A549 (cell line): ENCODE data around the gene ARHGAP25. TPM values are rescaled to one million over a fixed set of nuclear protein-coding genes. Genes with fewer than 3 reads are reported as not detected.

ENCODE experiments used
- ATAC-seq, 2 experiments: fragments of 200-7000 bp in 1 of 2; fragments of >200 bp in 1 of 2; cut with Nextera tagmentation in 1 of 2; cut with Tn5 transposase in 1 of 2; 3 replicates each; pipeline versions ENCODE4 v1.8.0 to v1.9.1; 2018 to 2020; ENCODE audit warnings: mild to moderate bottlenecking in 1 of 2, moderate library complexity in 1 of 2
- CTCF ChIA-PET: fragments of 300-600 bp; sonication (Branson Sonifier 250); formaldehyde crosslinking; extraction: SDS; loops from one replicate; lab custom pipeline; 2021; ENCODE audit warnings: antibody characterized with exemption, inconsistent platforms; lab: Yijun Ruan, JAX
- POLR2A ChIA-PET: fragments of 350-600 bp; formaldehyde crosslinking; extraction: SDS; loops from one replicate; lab custom pipeline; 2021; ENCODE audit warnings: antibody characterized with exemption, inconsistent platforms; lab: Yijun Ruan, JAX
- DNase-seq, 2 experiments: peaks; one replicate each; pipeline versions ENCODE4 v3.0.0 to v3.0.0-alpha.2; 2011 to 2016; ENCODE audit warnings: low read depth in 1 of 2, low spot score in 1 of 2
- FAIRE-seq: peaks from 2 replicates; lab custom pipeline; 2011; peaks lifted over from hg19 to GRCh38; lab: Jason Lieb, UNC
- H3K27ac ChIP-seq, 2 experiments: fragments of >200 bp; sonication (Bioruptor Twin); formaldehyde crosslinking; 3 replicates each; pipeline ENCODE4 v1.5.1; 2016 to 2017
- H3K4me1 ChIP-seq: fragments of >200 bp; sonication (Bioruptor Twin); formaldehyde crosslinking; 3 replicates; pipeline ENCODE4 v1.6.1; 2016
- H3K4me2 ChIP-seq: fragments of >200 bp; sonication (Bioruptor Twin); formaldehyde crosslinking; 3 replicates; pipeline ENCODE4 v1.6.1; 2016
- H3K4me3 ChIP-seq: fragments of >200 bp; sonication (Bioruptor Twin); formaldehyde crosslinking; 3 replicates; pipeline ENCODE4 v1.5.1; 2016
- H3K9me3 ChIP-seq: fragments of >200 bp; sonication (Bioruptor Twin); formaldehyde crosslinking; 3 replicates; pipeline ENCODE4 v1.6.1; 2016
- BHLHE40 ChIP-seq: IDR thresholded peaks from 2 replicates; pipeline ENCODE4 v1.6.1; 2012; ENCODE audit warnings: low read depth, low read length, inconsistent platforms
- CBX2 ChIP-seq: fragments of 200-600 bp; sonication (generic); IDR thresholded peaks from 2 replicates; pipeline ENCODE4 v1.6.1; 2016; ENCODE audit warnings: low read depth, mild to moderate bottlenecking, borderline replicate concordance
- CEBPB ChIP-seq, 2 experiments: fragments of >200 bp in 1 of 2; sonication (Bioruptor Twin) in 1 of 2; formaldehyde crosslinking in 1 of 2; IDR thresholded peaks; 2 replicates each; pipeline ENCODE4 v1.6.1; 2012 to 2016
- EHF ChIP-seq: fragments of 250-450 bp; sonication (Bioruptor Pico); IDR thresholded peaks from 2 replicates; pipeline ENCODE4 v1.5.0; 2020; ENCODE audit warnings: mild to moderate bottlenecking
- EHMT2 ChIP-seq: fragments of 200-600 bp; sonication (generic); IDR thresholded peaks from 2 replicates; pipeline ENCODE4 v1.6.1; 2016; ENCODE audit warnings: antibody characterized with exemption, low read depth, mild to moderate bottlenecking, moderate library complexity
- ELK1 ChIP-seq: fragments of 150-350 bp; IDR thresholded peaks from 2 replicates; pipeline ENCODE4 v1.6.1; 2014; ENCODE audit warnings: low read depth, mild to moderate bottlenecking, low read length
- FOSB ChIP-seq: fragments of 250-450 bp; sonication (Bioruptor Pico); IDR thresholded peaks from 2 replicates; pipeline ENCODE4 v1.5.0; 2020; ENCODE audit warnings: mild to moderate bottlenecking, moderate library complexity
- FOXS1 ChIP-seq: fragments of 250-450 bp; sonication (Bioruptor Pico); IDR thresholded peaks from 2 replicates; pipeline ENCODE4 v1.5.0; 2020; ENCODE audit warnings: mild to moderate bottlenecking, moderate library complexity
- GATA3 ChIP-seq: IDR thresholded peaks from 2 replicates; pipeline ENCODE4 v1.6.1; 2012; ENCODE audit warnings: borderline replicate concordance
- HDAC2 ChIP-seq: fragments of 200-600 bp; sonication (generic); IDR thresholded peaks from 2 replicates; pipeline ENCODE4 v1.6.1; 2016
- HOXA7 ChIP-seq: fragments of 250-450 bp; sonication (Bioruptor Pico); IDR thresholded peaks from 2 replicates; pipeline ENCODE4 v1.5.0; 2020; ENCODE audit warnings: mild to moderate bottlenecking, moderate library complexity
- HOXB13 ChIP-seq: fragments of 250-450 bp; sonication (Bioruptor Pico); IDR thresholded peaks from 2 replicates; pipeline ENCODE4 v1.5.0; 2020; ENCODE audit warnings: low read depth, mild to moderate bottlenecking, moderate library complexity
- MYC ChIP-seq: IDR thresholded peaks from 2 replicates; pipeline ENCODE4 v1.6.1; 2012; ENCODE audit warnings: mild to moderate bottlenecking, inconsistent platforms, low read length, improper control_type of control experiment, borderline replicate concordance
- PHF8 ChIP-seq: fragments of 200-600 bp; sonication (generic); IDR thresholded peaks from 2 replicates; pipeline ENCODE4 v1.6.1; 2016; ENCODE audit warnings: low read depth, mild to moderate bottlenecking, antibody characterized with exemption, moderate library complexity, borderline replicate concordance
- RAD21 ChIP-seq, 2 experiments: fragments of >200 bp in 1 of 2; sonication (Bioruptor Twin) in 1 of 2; formaldehyde crosslinking in 1 of 2; IDR thresholded peaks in 1 of 2; conservative IDR thresholded peaks in 1 of 2; 2 replicates in 1 of 2; 3 replicates in 1 of 2; pipeline ENCODE4 v1.6.1; 2012 to 2018; ENCODE audit warnings: inconsistent platforms in 1 of 2
- RCOR1 ChIP-seq: fragments of 150-350 bp; IDR thresholded peaks from 2 replicates; pipeline ENCODE4 v1.6.1; 2014; ENCODE audit warnings: antibody characterized with exemption, low read length, low read depth
- RNF2 ChIP-seq: fragments of 200-600 bp; sonication (generic); IDR thresholded peaks from 2 replicates; pipeline ENCODE4 v1.6.1; 2016; ENCODE audit warnings: low read depth, mild to moderate bottlenecking, antibody characterized with exemption, moderate library complexity, borderline replicate concordance
- SMC3 ChIP-seq: fragments of >200 bp; sonication (Bioruptor Twin); formaldehyde crosslinking; IDR thresholded peaks from 3 replicates; pipeline ENCODE4 v1.6.1; 2018; ENCODE audit warnings: inconsistent platforms
- SREBF2 ChIP-seq: fragments of 450-650 bp; IDR thresholded peaks from 2 replicates; pipeline ENCODE4 v1.6.1; 2014; ENCODE audit warnings: mild to moderate bottlenecking, moderate library complexity
- TP53 ChIP-seq: fragments of 250-450 bp; sonication (Bioruptor Pico); IDR thresholded peaks from 2 replicates; pipeline ENCODE4 v1.5.0; 2021; ENCODE audit warnings: mild to moderate bottlenecking, moderate library complexity
- USF2 ChIP-seq: fragments of 450-650 bp; IDR thresholded peaks from 2 replicates; pipeline ENCODE4 v1.6.1; 2014; ENCODE audit warnings: antibody characterized with exemption
- ZNF302 ChIP-seq: fragments of 250-450 bp; sonication (Bioruptor Pico); IDR thresholded peaks from 2 replicates; pipeline ENCODE4 v1.9.0; 2021; ENCODE audit warnings: inconsistent platforms, mild to moderate bottlenecking, moderate library complexity
- WGBS: methylation state at CpG from one replicate; pipeline ENCODE4 v1.1.6; 2017; ENCODE audit errors: missing lambda C conversion rate; 5-methylcytosine and 5-hydroxymethylcytosine counted together
- polyA plus RNA-seq, 4 experiments: library from polyadenylated mRNA; depleted of rRNA in 3 of 4; stranded (reverse); fragments of >200 nt; fragmentation: RNase III in 1 of 4; extraction: RNeasy Plus Mini Kit Qiagen cat#74134 plus additional on column Dnase treatment in 1 of 4; gene quantifications; 2 replicates in 3 of 4; 3 replicates in 1 of 4; pipeline ENCODE4 v1.2.3, GENCODE V29; 2011 to 2017

The ARHGAP25 gene
- polyA plus RNA-seq, 2 of the 4 experiments (the other 2 are of a cell fraction) = 0.50 to 2.4 TPM

- no peaks in the 10 kb centered on the region for H3K9me3 ChIP-seq
- POLR2A ChIA-PET = no interaction called here
Observed at GRCh38 chr2:68855550-68855949, 120.9 kb downstream of the ARHGAP25 start.

GRCh38 chr2:68857202-68857845, 122.7 kb downstream of the ARHGAP25 start:
- ATAC-seq = no peak
- DNase-seq = no peak
- Histone ChIP-seq H3K9me3 (no peaks in the 10 kb centered on the region), H3K4me1 (no peaks in the 10 kb centered on the region), H3K4me2 (no peak overlapping the region)
- WGBS = 41% methylated on average over 3 of the region's 3 CpGs
- FAIRE-seq = no peak
- CTCF ChIA-PET = interaction anchor here (0.9 to 1.7 kb wide), 4 partner anchors 10 to 109 kb away, joined by 3 to 6 read pairs (median 3); no protein-coding TSS in a partner anchor
- TF ChIP-seq PHF8 (no peak), RAD21 (conservative IDR thresholded peaks at IDR 0.05 in 1 of 2, IDR thresholded peaks at IDR 0.05 in 1 of 2) (no peak), GATA3 (no peak)
- TF ChIP-seq, all 56 proteins: peak for 0
- POLR2A ChIA-PET = no interaction called here
- Histone ChIP-seq H3K4me3 (no peak overlapping the region), H3K27ac (no peak overlapping the region)

More at GRCh38 chr2:68855550-68855949, 120.9 kb downstream of the ARHGAP25 start:
- DNase-seq (no peak), FAIRE-seq (no peak), ATAC-seq (no peak)
- CTCF ChIA-PET = interaction anchor here (1.0 to 1.4 kb wide), 4 partner anchors 20 to 70 kb away, joined by 3 to 5 read pairs (median 3); no protein-coding TSS in a partner anchor
- Histone ChIP-seq H3K4me3 (no peak overlapping the region), H3K4me2 (no peak overlapping the region), H3K4me1 (no peaks in the 10 kb centered on the region), H3K27ac (no peak overlapping the region)
- no peak for TF ChIP-seq ELK1
- no peak for TF ChIP-seq MYC
- no peak for TF ChIP-seq HDAC2
- TF ChIP-seq CBX2 = no peak
- no peak for TF ChIP-seq RNF2
- TF ChIP-seq TP53 (CRISPR knock-in tag) = no peak
- TF ChIP-seq USF2 = no peak
- no peak for TF ChIP-seq EHF (CRISPR knock-in tag)
- no peak for TF ChIP-seq CEBPB (IDR thresholded peaks at IDR 0.05)
- no peak for TF ChIP-seq HOXA7 (CRISPR knock-in tag)
- 69% methylated on average over 3 of the region's 3 CpGs for WGBS

- no peak for DNase-seq
- ATAC-seq = no peak
- CTCF ChIA-PET = interaction anchor here (0.7 to 1.7 kb wide), 5 partner anchors 9 to 109 kb away, joined by 3 to 6 read pairs (median 3); no protein-coding TSS in a partner anchor
Observed at GRCh38 chr2:68857855-68858456, 123.3 kb downstream of the ARHGAP25 start.

GRCh38 chr2:68860111-68860510, 125.5 kb downstream of the ARHGAP25 start:
- WGBS = 32% methylated on average over 3 of the region's 3 CpGs
- ChIA-PET POLR2A (no interaction called here), CTCF (interaction anchor here (0.7 to 2.5 kb wide), 5 partner anchors 12 to 373 kb away, joined by 3 to 7 read pairs (median 4); no protein-coding TSS in a partner anchor)
- no peaks in the 10 kb centered on the region for H3K4me1 ChIP-seq
- H3K4me3 ChIP-seq = no peak overlapping the region
- ATAC-seq (no peak), FAIRE-seq (no peak), DNase-seq (no peak)
- no peak overlapping the region for H3K4me2 ChIP-seq
- TF ChIP-seq SMC3 = no peak
- no peak for TF ChIP-seq BHLHE40
- TF ChIP-seq ZNF302 (CRISPR knock-in tag) = no peak
- TF ChIP-seq SREBF2 = no peak
- TF ChIP-seq EHMT2 = no peak
- TF ChIP-seq HOXB13 (CRISPR knock-in tag) = no peak
- TF ChIP-seq RCOR1 = no peak
- no peak for TF ChIP-seq FOXS1 (CRISPR knock-in tag)
- TF ChIP-seq FOSB (CRISPR knock-in tag) = no peak
- TF ChIP-seq, all 56 proteins: peak for 0
- Histone ChIP-seq H3K9me3 (no peaks in the 10 kb centered on the region), H3K27ac (no peak overlapping the region)

More at GRCh38 chr2:68857855-68858456, 123.3 kb downstream of the ARHGAP25 start:
- no peaks in the 10 kb centered on the region for H3K9me3 ChIP-seq
- 41% methylated on average over 4 of the region's 4 CpGs for WGBS
- POLR2A ChIA-PET = no interaction called here
- peak; percentile 43 for FAIRE-seq
- no peak overlapping the region for H3K4me2 ChIP-seq
- H3K4me1 ChIP-seq = no peaks in the 10 kb centered on the region
- H3K4me3 ChIP-seq = no peak overlapping the region
- TF ChIP-seq SMC3 = no peak
- no peak overlapping the region for H3K27ac ChIP-seq
